HepG2 (cell line): ENCODE measurements around the gene HTRA3.

Source experiments
- CTCF ChIP-seq: sonication (generic); formaldehyde crosslinking; IDR thresholded peaks from 2 replicates; pipeline ENCODE4 v1.5.0; 2020; ENCODE audit warnings: mild to moderate bottlenecking, missing genetic modification reagents, moderate library complexity
- GABPA ChIP-seq, 2 experiments: IDR thresholded peaks; 2 replicates each; pipeline ENCODE4 v1.6.1; 2011 to 2016; ENCODE audit warnings: low read depth in 2 of 2, low read length in 1 of 2, missing biosample characterization in 1 of 2, missing genetic modification characterization in 1 of 2
- RAD21 ChIP-seq: fragments of 450-650 bp; formaldehyde crosslinking; IDR thresholded peaks from 2 replicates; pipeline ENCODE4 v1.5.0; 2020; ENCODE audit warnings: mild to moderate bottlenecking
- SMAD3 ChIP-seq: sonication (generic); formaldehyde crosslinking; IDR thresholded peaks from 2 replicates; pipeline ENCODE4 v1.4.0; 2020; ENCODE audit warnings: missing genetic modification reagents
- SRSF1 ChIP-seq: fragments of 200-400 bp; formaldehyde crosslinking; optimal IDR thresholded peaks from 2 replicates; pipeline ENCODE3; 2017; ENCODE audit warnings: mild to moderate bottlenecking, low read depth, low read length, moderate library complexity
- ZNF121 ChIP-seq: sonication (generic); formaldehyde crosslinking; IDR thresholded peaks from 2 replicates; pipeline ENCODE4 v1.5.0; 2020; ENCODE audit warnings: mild to moderate bottlenecking, missing genetic modification reagents

- TF ChIP-seq ZNF121 (CRISPR knock-in tag) = no peak
- no peak for TF ChIP-seq CTCF
- no peak for TF ChIP-seq SRSF1
- no peak for TF ChIP-seq RAD21 (CRISPR knock-in tag)
- TF ChIP-seq SMAD3 (CRISPR knock-in tag) = no peak
- no peak for TF ChIP-seq GABPA (IDR thresholded peaks at IDR 0.05; ENCODE audit: low read depth, low read length)
- no peak for TF ChIP-seq GABPA (CRISPR knock-in tag; IDR thresholded peaks at IDR 0.05; ENCODE audit: low read depth)
Measured at GRCh38 chr4:8294036-8294435, 24.5 kb downstream of the HTRA3 start.
